ENCODE results near the gene EGFL6. TPM values are rescaled to one million over a fixed set of nuclear protein-coding genes. Genes with fewer than 3 reads are reported as not detected.

The EGFL6 gene
- total RNA-seq: under 0.01 TPM in 1 of 2 replicates, not detected in the other

GRCh38 chrX:13569479-13570260 is at the start of gene EGFL6:
Gene EGFL6 (plus strand): TSS chrX:13569601. CDS start chrX:13569862, 261 bp downstream.

GRCh38 chrX:13652850-13653693 is 83.7 kb downstream of the EGFL6 start, which contains the start of gene TCEANC:
Gene TCEANC (plus strand): TSS chrX:13653141. CDS start chrX:13662509, 9,368 bp downstream.

Other genes with a start within 250 kb of the EGFL6 start
- gene ATXN3L, start 249.5 kb upstream of the EGFL6 start, total RNA-seq: not detected in 2 replicates
- gene TCEANC, start 83.5 kb downstream of the EGFL6 start, total RNA-seq: 2.6 and 2.9 TPM in 2 replicates
- gene RAB9A, start 119.5 kb downstream of the EGFL6 start, total RNA-seq: 31.1 and 33.4 TPM in 2 replicates
- 9.6 and 10.8 TPM in 2 replicates for gene TRAPPC2, start 165.0 kb downstream of the EGFL6 start, total RNA-seq
- gene OFD1, start 165.1 kb downstream of the EGFL6 start, total RNA-seq: 10.3 and 10.8 TPM in 2 replicates
- gene GPM6B, start 247.5 kb downstream of the EGFL6 start, total RNA-seq: 8.6 and 40.8 TPM in 2 replicates